HG03039 (cell line): Measurements from ENCODE around the gene S100A5.
"Not testable (repeated sequence)": the region's sequence is repeated elsewhere in the genome, so short reads cannot be mapped to it uniquely, and the experiment has no call there.

Source experiments
- ATAC-seq: cut with Tn5 transposase; IDR thresholded peaks from one replicate; pipeline ENCODE4 v1.9.1; 2021; ENCODE audit warnings: mild to moderate bottlenecking, moderate library complexity; ENCODE audit not compliant: unreplicated experiment

The S100A5 gene, protein sequence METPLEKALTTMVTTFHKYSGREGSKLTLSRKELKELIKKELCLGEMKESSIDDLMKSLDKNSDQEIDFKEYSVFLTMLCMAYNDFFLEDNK

DNA sequence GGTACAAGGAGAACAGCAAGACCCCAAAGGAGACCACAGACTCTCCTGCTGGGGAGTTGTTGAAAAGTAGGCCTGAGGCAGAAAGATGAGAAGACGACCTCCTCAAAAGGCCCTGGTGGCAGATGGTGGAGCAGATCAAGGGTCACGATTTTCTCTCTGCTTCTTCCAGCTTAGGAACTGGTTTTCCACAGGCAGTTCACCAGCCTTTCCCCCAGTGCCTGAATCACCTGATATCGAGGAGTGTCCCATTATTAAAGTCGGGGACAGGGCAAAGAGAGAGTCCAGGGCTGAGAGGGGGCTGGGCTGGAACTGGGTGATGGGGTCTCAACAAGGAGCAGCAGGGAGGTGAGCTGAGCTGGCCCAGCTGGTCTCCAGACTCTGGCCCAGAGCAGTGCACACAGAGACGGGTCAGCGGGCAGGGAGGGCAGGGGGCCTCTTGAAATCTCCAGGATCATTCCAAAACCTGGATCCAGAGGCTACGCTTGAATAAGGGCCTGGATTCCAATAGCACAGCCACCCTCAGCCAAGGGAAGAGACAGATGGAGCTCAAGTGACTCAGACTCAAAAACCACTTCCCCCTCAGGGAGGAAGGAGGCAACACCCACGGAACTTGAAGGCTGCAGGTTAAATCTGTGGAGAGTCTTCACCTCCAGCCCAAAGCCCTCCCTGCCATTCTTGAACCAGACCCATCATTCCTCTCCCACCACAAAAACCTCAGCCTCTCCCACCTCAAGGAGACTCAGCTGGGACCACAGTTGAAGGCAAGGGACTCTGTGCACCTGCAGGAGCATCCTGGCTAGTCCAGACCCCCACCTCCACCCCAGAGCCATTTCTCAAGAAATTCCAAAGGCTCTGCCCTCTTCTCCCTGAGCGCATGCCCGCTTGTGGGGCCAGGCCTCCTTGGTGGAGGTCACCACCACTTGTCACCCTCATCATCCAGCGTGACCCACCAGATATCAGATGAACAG is at the start of gene S100A5:
Gene S100A5 (minus strand): TSS at position 541 of the 968 bp plus-strand sequence. CDS start 743 bp downstream, outside the sequence.
- no peak for ATAC-seq

DNA sequence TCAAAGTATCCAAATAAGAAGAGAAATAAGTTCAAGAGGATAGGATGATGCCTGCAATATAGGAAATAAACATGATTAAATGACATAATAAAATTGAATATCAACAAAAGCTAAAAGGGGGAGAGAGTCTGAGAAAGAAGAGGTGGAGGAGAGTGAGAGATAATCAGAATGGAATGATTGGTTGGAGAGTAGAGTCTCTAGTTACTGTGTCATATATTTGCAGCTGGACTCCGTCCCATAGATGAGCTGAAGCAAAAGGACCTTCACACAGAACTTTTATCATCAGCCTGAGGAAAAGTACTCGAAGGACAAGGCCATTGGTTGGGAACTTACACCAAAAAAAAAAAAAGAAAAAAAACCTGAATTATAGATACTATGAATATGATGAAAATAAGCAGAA is 47.7 kb upstream of the S100A5 start:
- no peak for ATAC-seq

DNA sequence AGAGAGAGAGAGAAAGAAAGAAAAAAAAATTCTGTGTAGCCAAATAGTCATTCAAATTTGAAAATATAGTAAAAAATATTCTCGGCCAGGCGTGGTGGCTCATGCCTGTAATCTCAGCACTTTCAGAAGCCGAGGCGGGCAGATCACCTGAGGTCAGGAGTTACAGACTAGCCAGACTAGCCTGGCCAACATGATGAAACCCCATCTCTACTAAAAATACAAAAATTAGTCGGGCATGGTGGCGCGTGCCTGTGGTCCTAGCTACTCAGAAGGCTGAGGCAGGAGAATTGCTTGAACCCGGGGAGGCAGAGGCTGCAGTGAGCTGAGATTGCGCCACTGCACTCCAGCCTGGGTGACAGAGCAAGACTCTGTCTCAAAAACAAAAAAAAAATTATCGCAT is 47.3 kb upstream of the S100A5 start:
- not testable (repeated sequence) for ATAC-seq

DNA sequence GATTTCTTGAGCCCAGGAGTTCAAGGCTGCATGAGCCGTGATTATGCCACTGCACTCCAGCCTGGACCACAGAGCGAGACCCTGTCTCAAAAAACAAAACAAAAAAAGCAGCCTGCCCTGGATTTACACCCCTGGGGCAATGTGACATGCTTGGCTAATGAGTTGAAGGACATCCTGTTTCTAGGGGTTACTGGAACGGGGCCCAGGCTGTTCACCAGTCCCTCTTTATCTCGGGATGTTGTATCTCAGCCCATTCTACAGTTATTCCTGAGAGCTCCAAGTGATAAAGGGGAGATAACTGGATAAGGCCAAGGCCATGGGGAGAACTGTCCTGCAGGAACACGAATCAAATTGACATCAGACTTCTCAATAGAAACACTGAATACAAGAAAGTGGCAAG is 46.6 kb upstream of the S100A5 start:
- no peak for ATAC-seq

DNA sequence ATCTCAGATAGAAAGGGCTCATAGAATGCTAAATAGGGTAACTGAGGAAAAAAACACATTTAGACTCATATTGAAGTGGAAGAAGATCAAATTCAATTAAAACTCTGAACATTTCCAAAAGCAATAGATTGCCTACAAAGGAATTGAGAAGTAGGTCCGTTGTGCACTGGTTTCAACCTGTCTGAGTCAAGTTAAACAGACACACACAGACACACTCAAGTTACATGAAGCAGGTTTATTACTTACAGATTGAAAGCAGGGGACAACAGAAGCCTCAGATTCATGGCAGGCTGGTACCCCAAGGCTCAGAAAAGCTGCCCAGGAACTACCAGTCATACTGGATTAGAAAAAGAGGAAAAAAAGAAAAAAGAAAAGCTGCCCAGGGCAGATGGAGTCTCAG is 45.6 kb upstream of the S100A5 start:
- no peak for ATAC-seq

DNA sequence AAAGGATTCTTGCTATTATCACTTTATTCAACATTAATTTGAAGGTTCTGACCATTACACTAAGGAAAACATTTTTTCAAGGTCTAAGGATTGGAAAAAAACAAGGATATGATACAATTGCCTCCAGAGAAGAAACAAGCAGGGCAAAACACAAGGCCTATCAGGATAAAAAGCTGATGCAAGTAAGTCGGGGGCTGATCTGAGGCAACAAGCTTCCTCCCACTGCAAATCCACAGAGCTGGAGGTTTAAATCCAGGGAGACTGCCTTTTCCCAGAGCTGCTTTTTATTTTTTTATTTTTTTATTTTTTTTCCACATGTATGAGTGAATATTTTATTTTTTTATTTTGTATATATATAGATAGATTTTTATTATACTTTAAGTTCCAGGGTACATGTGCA is 44.3 kb upstream of the S100A5 start:
- no peak for ATAC-seq

DNA sequence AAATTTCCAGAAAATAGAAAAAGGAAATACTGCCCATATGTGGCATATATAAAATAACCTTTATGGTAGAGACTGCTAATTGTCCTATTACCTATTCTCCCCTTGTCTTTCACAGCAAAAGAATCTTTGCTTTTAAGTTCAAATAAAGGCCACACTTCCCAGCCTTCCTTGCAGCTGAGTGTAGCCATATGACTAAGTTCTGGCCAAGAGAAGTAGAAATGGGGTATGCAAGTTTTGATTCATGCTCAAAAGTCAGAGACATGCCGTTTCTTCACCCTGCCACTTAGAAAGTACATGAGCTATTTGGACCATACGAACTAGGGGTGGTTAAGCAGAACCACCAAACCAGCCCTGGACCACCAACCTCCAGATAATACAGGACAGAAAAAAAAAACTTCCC is 43.2 kb upstream of the S100A5 start:
- ATAC-seq, result no peak

DNA sequence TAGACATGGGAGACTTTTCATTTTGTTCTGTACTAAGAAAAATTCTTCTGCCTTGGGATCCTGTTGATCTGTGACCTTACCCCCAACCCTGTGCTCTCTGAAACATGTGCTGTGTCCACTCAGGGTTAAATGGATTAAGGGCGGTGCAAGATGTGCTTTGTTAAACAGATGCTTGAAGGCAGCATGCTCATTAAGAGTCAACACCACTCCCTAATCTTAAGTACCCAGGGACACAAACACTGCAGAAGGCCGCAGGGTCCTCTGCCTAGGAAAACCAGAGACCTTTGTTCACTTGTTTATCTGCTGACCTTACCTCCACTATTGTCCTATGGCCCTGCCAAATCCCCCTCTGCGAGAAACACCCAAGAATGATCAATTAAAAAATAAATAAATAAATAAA is 42.8 kb upstream of the S100A5 start:
- not testable (repeated sequence) for ATAC-seq

DNA sequence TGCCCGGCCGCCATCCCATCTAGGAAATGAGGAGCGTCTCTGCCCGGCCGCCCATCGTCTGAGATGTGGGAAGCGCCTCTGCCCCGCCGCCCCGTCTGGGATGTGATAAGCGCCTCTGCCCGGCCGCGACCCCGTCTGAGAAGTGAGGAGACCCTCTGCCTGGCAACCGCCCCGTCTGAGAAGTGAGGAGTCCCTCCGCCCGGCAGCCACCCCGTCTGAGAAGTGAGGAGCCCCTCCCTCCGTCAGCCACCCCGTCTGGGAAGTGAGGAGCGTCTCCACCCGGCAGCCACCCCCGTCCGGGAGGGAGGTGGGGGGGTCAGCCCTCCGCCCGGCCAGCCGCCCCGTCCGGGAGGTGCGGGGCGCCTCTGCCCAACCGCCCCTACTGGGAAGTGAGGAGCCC is 42.1 kb upstream of the S100A5 start:
- not testable (repeated sequence) for ATAC-seq

DNA sequence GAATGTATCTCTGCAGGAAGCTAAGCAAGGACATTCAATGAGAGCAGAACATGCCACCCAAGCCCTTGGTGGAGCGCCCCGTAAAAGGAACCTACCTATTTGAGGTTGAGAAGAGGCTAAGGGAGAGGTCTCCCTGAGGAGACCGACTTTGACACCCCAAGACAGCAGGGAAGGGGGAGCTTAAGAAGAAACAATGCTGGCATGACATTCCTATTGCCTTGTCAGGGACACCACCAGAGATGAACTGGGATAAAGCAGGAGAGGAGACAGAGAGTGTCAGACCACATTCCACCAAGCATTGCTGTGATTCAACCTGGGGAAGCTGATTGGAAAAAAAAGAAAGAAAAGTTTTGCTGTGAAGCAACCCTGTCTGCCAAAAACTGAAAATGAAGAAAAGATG is 38.2 kb upstream of the S100A5 start:
- ATAC-seq, result no peak

DNA sequence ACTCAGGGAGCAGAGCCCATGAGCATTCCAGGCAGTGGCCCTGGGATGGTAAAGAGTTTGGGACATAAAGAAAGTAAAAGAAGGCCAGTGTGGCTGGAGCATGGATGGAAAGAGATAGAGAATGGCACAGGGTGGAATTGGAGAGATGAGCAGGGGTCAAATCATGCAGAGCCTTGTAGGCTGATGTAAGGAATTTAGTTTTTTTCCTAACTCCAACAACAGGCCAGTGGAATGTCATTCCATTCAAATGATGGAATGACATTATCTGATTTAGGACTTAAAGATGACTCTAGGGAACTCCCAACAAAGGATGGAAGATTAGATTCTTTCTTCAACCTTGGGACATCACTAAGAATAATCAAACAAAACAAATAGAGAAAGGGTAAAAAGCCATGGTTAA is 37.8 kb upstream of the S100A5 start:
- ATAC-seq, result no peak

DNA sequence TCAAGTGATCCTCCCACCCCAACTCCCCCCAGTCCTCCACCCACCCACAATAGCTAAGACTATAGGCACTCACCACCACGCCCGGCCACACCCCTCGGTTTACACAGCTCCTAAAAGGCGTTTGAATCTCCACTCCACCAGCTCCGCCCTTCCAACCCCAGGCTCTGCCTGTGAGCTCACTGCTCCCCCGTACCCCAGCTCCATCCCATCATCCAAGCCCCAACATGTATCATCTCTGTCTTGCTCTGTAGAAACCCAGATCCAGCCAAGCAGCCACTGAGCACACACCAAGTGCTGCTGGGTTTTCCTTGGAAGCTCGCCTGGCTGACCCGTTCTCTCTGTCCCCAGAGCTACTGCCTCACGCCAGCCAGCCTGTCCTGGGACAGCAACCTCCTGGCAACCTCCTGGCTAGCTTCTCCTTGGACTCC is 36.9 kb upstream of the S100A5 start:
- ATAC-seq, result no peak

DNA sequence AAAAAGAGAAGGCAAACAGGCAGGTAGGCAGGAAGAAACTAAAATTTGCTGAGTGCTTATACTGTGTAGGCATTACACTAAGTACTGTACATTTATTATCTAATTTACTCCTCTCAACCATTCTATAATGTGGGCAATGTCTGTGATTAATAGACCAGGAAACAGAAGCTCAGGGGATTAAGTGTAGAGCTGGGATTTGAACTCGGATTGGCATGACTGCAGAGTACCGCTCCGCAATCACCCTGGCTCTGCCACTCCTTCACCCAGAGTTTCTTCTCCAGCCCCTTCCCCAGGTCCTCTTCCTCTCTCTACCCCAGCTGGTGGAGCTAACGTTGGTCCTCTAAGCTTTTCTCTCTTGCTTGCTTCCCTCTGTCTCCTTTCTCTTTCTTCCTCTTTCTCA is 36.4 kb upstream of the S100A5 start:
- ATAC-seq, result no peak

DNA sequence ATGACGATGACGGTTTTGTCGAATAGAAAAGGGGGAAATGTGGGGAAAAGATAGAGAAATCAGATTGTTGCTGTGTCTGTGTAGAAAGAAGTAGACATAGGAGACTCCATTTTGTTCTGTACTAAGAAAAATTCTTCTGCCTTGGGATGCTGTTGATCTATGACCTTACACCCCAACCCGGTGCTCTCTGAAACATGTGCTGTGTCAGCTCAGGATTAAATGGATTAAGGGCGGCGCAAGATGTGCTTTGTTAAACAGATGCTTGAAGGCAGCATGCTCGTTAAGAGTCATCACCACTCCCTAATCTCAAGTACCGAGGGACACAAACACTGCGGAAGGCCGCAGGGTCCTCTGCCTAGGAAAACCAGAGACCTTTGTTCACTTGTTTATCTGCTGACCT is 34.8 kb upstream of the S100A5 start:
- ATAC-seq, result not testable (repeated sequence)

DNA sequence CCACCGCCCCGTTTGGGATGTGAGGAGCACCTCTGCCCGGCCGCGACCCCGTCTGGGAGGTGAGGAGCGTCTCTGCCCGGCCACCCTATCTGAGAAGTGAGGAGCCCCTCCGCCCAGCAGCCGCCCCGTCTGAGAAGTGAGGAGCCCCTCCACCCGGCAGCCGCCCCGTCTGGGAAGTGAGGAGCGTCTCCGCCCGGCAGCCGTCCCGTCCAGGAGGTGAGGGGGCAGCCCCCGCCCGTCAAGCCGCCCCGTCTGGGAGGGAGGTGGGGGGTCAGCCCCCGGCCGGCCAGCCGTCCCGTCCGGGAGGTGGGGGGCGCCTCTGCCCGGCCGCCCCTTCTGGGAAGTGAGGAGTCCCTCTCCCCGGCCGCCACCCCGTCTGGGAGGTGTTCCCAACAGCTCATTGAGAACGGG is 34.4 kb upstream of the S100A5 start:
- ATAC-seq, result not testable (repeated sequence)

DNA sequence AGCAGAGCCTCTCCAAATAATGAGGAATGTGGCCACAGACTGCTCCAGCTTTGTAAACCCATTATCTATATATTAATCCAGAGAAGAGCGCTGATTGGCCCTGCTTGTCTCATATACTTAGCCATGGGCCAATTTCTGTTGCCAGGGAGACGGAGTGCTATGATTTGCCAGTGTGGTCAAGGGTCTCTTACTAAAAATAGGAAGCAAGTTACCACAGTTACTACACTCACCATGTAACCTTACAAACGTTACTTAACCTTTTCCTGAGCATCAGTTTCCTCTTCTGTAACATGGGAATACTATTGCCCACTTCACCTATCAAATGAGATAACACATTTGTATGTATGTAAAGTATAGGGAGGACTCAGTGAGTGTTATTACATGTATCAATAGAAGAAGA is 32.6 kb upstream of the S100A5 start:
- ATAC-seq, result no peak

DNA sequence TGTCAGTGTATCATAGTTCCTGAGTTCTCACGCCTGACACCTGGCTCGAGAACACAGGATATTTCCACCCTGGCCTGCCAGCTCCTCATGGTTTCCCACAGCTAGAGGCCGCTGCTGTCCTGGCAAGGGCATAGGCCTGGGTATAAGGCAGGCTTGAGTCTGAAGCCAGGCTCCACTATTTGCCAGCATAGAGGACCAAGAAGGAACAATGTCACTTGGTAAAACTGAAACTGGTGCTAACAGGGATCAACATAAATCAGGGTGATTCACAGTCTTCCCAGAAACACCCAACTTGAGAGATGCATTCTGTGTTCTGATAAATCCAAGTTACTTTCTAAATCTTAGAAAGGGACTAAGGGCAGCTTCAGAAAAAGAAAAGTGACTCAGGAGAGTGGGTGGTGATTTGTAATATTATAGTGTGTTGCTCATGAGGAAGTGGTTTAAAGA is 31.9 kb upstream of the S100A5 start:
- peak; percentile 69 for ATAC-seq

DNA sequence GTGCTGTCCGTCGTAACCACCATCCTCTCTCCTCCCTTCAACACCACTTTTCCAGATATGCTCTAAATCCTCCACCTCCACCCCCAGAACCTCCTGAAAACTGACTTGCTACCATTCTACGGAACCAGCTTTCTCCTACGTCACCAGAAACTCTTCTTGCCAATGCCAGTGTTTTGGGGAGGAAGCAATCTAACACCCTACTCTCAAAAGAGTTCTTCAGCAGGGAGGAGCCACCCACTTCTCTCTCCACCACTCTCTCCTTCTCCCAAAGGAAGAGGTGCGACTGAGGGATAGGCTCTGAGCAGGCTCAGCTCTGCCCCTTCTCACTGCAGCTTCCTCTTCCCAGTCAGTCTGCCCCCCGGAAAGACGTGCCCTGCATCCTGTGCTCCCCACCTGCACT is 31.0 kb upstream of the S100A5 start:
- no peak for ATAC-seq

DNA sequence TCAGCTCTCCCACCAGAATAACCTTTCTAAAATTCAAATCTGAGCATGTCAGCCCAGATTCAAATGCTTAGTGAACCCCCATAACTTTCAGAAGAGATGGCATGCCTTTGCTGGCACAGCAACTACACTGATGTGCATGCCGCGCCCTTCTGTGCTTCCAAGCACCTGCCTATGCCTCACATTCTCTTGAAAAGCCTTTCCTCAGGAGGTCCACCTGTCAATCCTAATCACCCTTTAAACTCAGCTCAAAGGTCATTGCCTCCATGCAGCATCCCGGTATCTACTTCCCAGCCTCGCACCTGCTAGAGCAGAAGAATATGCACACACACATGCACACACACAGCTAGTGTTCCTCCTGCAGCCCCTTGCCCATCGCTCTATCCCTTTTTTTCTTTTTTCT is 30.1 kb upstream of the S100A5 start:
- no peak for ATAC-seq

DNA sequence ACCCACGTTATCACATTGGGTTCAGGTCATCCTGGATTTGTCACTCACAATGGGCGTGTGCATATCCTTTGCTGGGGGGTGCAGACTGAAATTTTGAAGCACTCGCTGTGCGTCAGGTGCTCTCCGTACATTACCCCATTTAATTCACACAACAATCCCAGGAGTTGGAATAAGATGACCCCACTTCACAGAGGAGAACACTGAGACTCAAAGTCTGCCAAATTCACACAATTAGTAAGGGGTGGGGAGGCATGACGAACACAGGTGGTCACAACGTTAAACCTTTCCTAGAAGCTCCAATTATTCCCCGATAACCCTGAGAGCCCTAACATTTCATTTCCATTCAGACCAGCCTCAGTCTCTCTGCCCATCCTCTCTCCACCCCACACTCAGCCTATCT is 28.7 kb upstream of the S100A5 start:
- no peak for ATAC-seq

DNA sequence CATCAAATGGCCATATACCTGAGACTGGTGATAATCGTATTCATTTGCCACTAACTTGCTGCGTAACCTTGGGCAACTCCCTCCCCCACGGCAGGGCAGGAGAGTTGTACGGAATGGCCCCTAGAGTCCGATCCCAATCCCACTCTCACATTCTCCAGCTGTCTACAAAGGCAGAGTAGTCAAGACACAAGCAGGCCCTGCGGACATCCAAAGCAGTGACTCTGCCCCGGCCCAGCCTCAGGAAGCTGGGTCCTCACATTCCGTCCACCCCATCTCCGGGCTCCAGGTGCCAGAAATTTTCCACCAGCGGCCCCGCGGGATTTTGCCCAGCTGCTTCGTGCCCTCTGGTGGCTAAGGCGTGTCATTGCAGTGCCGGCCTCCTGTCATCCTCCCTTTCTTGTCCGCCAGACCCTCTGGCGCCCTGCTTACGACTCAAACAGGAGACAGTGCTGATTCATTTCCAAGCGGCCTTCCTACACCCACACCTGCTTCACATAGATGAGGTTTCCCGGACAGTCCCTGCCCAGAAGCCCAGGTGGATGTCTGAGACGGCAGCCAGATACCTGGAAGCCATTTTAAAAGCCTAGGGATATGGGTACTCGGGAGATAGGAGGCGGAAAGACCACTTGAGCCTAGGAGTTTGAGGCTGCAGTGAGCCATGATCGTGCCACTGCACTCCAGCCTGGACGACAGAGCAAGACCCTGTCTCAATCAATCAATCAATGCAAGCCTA is 27.8 kb upstream of the S100A5 start:
- no peak for ATAC-seq
